RWPE1 (cell line): ENCODE measurements around the gene CMIP.
A peak's percentile ranks its signal among the peaks of the same experiment; 100 is the strongest.
"Not testable (repeated sequence)": the region's sequence is repeated elsewhere in the genome, so short reads cannot be mapped to it uniquely, and the experiment has no call there.

Experiments used
- CTCF ChIA-PET: fragments of 350-600 bp; sonication (Branson Sonifier 250); formaldehyde crosslinking; extraction: SDS; loops from one replicate; lab custom pipeline; 2021; lab: Yijun Ruan, JAX
- POLR2A ChIA-PET: fragments of 400-600 bp; formaldehyde crosslinking; extraction: SDS; loops from one replicate; lab custom pipeline; 2020; ENCODE audit warnings: antibody characterized with exemption; ENCODE audit not compliant: low non-redundant PET; lab: Yijun Ruan, JAX
- DNase-seq: peaks from one replicate; pipeline ENCODE4 v3.0.0; 2012; ENCODE audit warnings: low spot score
- H3K27ac ChIP-seq: fragments of 450-650 bp; 2 replicates; pipeline ENCODE4 v1.5.1; 2017
- CTCF ChIP-seq: fragments of 450-650 bp; conservative IDR thresholded peaks from 2 replicates; pipeline ENCODE4 v1.5.1; 2017; ENCODE audit warnings: low read depth, mild to moderate bottlenecking

Gene CMIP

GRCh38 chr16:81521141-81521626 is 76.6 kb downstream of the CMIP start:
- POLR2A ChIA-PET: no interaction called here
- no peak for DNase-seq
- CTCF ChIA-PET: no interaction called here

GRCh38 chr16:81522108-81522701 is 77.6 kb downstream of the CMIP start:
- H3K27ac ChIP-seq: peak overlapping the region; percentile 60
- peak; percentile 70 for DNase-seq
- no peak for TF ChIP-seq CTCF
- CTCF ChIA-PET: no interaction called here
- POLR2A ChIA-PET: no interaction called here

More at GRCh38 chr16:81521141-81521626, 76.6 kb downstream of the CMIP start:
- H3K27ac ChIP-seq: 0 out of 2 replicates have a peak overlapping the region, but pooled peaks have one; percentile 3
- no peak for TF ChIP-seq CTCF

- POLR2A ChIA-PET, CTCF ChIA-PET, DNase-seq: not testable (repeated sequence)
- peak overlapping the region; percentile 89 for H3K27ac ChIP-seq
Observed at GRCh38 chr16:81522851-81523250, 78.2 kb downstream of the CMIP start.

GRCh38 chr16:81523387-81524115 is 78.9 kb downstream of the CMIP start:
- TF ChIP-seq CTCF: no peak

GRCh38 chr16:81524382-81524781 is 79.8 kb downstream of the CMIP start:
- no peak for DNase-seq
- ChIA-PET POLR2A (interaction anchor here (0.7 kb wide), 1 partner anchor 11 kb away, joined by 5 read pairs; no protein-coding TSS in a partner anchor), CTCF (interaction anchor here (0.8 kb wide), 1 partner anchor 173 kb away, joined by 3 read pairs; no protein-coding TSS in a partner anchor)
- no peak for TF ChIP-seq CTCF
- H3K27ac ChIP-seq: peak overlapping the region; percentile 89

More at GRCh38 chr16:81523387-81524115, 78.9 kb downstream of the CMIP start:
- peak overlapping the region; percentile 89 for H3K27ac ChIP-seq
- DNase-seq: peak; percentile 92
- ChIA-PET CTCF (interaction anchor here (0.6 to 0.8 kb wide), 2 partner anchors 14 to 174 kb away, joined by 3 to 5 read pairs; no protein-coding TSS in a partner anchor), POLR2A (no interaction called here)

GRCh38 chr16:81524885-81525284 is 80.3 kb downstream of the CMIP start:
- CTCF ChIA-PET: not testable (repeated sequence)
- POLR2A ChIA-PET: interaction anchor here (0.7 kb wide), 1 partner anchor 12 kb away, joined by 5 read pairs; no protein-coding TSS in a partner anchor
- peak overlapping the region; percentile 89 for H3K27ac ChIP-seq

GRCh38 chr16:81526199-81526598 is 81.6 kb downstream of the CMIP start:
- TF ChIP-seq CTCF: no peak
- DNase-seq: peak; percentile 45
- H3K27ac ChIP-seq: peak overlapping the region; percentile 100
- POLR2A ChIA-PET: interaction anchor here (0.6 kb wide), 1 partner anchor 619 kb away, joined by 7 read pairs; no protein-coding TSS in a partner anchor
- CTCF ChIA-PET: interaction anchor here (0.6 kb wide), 2 partner anchors 31 to 158 kb away, joined by 3 to 4 read pairs; no protein-coding TSS in a partner anchor

More at GRCh38 chr16:81524885-81525284, 80.3 kb downstream of the CMIP start:
- not testable (repeated sequence) for DNase-seq
